ENCODE measurements around the gene RIMBP2. TPM values are rescaled to one million over a fixed set of nuclear protein-coding genes. Genes with fewer than 3 reads are reported as not detected.

Gene RIMBP2
- total and polyA plus RNA-seq, 9 of the 15 experiments (the other 6 are each of a cell fraction or from before 2014, with no cell fraction given), result not detected

- no peaks in the 10 kb centered on the region for H3K9me1 ChIP-seq (ENCODE audit: control insufficient read depth, insufficient read depth, low read length)
- H2AFZ ChIP-seq (ENCODE audit: low read depth, low read length), result no peak overlapping the region
- H3K79me2 ChIP-seq (ENCODE audit: control insufficient read depth, insufficient read depth, low read length), result no peaks in the 10 kb centered on the region
- DNase-seq (ENCODE audit: extremely low read depth in 1 of 4, low spot score in 3 of 4) (no peak), FAIRE-seq (no peak), ATAC-seq (no peak)
- no peaks in the 10 kb centered on the region for H3K36me3 ChIP-seq (ENCODE audit: control insufficient read depth, insufficient read depth, low read length)
- in situ Hi-C loops (cut with MboI), result no loop called here
- no peaks in the 10 kb centered on the region for H3K4me1 ChIP-seq (replicated peaks in 1 of 2; ENCODE audit: control insufficient read depth in 2 of 2, insufficient read depth in 2 of 2, low read length in 2 of 2)
- BruUV-seq (replicated peaks), result no TSS peak
- no peak overlapping the region for H3K4me2 ChIP-seq (ENCODE audit: insufficient read depth, low read length)
- TF ChIP-seq ZNF584 (CRISPR knock-in tag; IDR thresholded peaks at IDR 0.05; ENCODE audit: low read depth) (no peak), FOXA1 (IDR thresholded peaks at IDR 0.05; ENCODE audit: borderline replicate concordance) (no peak), SMARCA5 (IDR thresholded peaks at IDR 0.05) (no peak), ZNF589 (CRISPR knock-in tag; IDR thresholded peaks at IDR 0.05; ENCODE audit: low read depth) (no peak), TFAM (CRISPR knock-in tag; conservative IDR thresholded peaks at IDR 0.05) (no peak), SPI1 (IDR thresholded peaks at IDR 0.05; ENCODE audit: borderline replicate concordance, low read depth, low read length) (no peak)
- H3K27me3 ChIP-seq (ENCODE audit: control insufficient read depth in 2 of 2, insufficient read depth in 2 of 2, low read length in 2 of 2), result peaks cover 0 to 3% of the 10 kb centered on the region in 2 experiments; a peak in 1 of 5 replicates
- H4K20me1 ChIP-seq (replicated peaks; ENCODE audit: control insufficient read depth, insufficient read depth, low read length), result no peaks in the 10 kb centered on the region
- ChIA-PET CTCF (ENCODE audit: low intra/inter-chr PET ratio) (no interaction called here), POLR2A (no interaction called here)
- intact Hi-C loops (cut with micrococcal nuclease), result no loop called here
- no peak overlapping the region for H3K27ac ChIP-seq (ENCODE audit: extremely low read depth, low read depth, low read length)
- H3K9ac ChIP-seq (ENCODE audit: insufficient read depth in 1 of 2, low read depth in 2 of 2, low read length in 2 of 2), result no peak overlapping the region
- no peaks in the 10 kb centered on the region for H3K9me3 ChIP-seq (replicated peaks; ENCODE audit: control insufficient read depth, insufficient read depth, low read depth, low read length)
- no peak overlapping the region for H3K4me3 ChIP-seq
- 0% methylated on average over 3 of the region's 3 CpGs for WGBS (ENCODE audit: insufficient coverage, low coverage, missing lambda C conversion rate)
Observed at GRCh38 chr12:130549361-130549760, 166.7 kb downstream of the RIMBP2 start.

GRCh38 chr12:130547480-130548155, 168.5 kb downstream of the RIMBP2 start:
- intact Hi-C loops (cut with micrococcal nuclease) (no loop called here), in situ Hi-C loops (cut with MboI) (no loop called here)
- no peak overlapping the region for H3K27ac ChIP-seq (ENCODE audit: extremely low read depth, low read depth, low read length)
- H3K9me3 ChIP-seq (replicated peaks; ENCODE audit: control insufficient read depth, insufficient read depth, low read depth, low read length), result no peaks in the 10 kb centered on the region
- H2AFZ ChIP-seq (ENCODE audit: low read depth, low read length), result no peak overlapping the region
- H4K20me1 ChIP-seq (replicated peaks; ENCODE audit: control insufficient read depth, insufficient read depth, low read length), result no peaks in the 10 kb centered on the region
- ATAC-seq, result no peak
- H3K4me2 ChIP-seq (ENCODE audit: insufficient read depth, low read length), result no peak overlapping the region
- ChIA-PET POLR2A (interaction anchor here (0.6 kb wide), 1 partner anchor 128 kb away, joined by 3 read pairs; no protein-coding TSS in a partner anchor), CTCF (ENCODE audit: low intra/inter-chr PET ratio) (no interaction called here)
- WGBS (ENCODE audit: insufficient coverage, low coverage, missing lambda C conversion rate), result under 1% methylated on average over 13 of the region's 13 CpGs
- FAIRE-seq, result no peak
- no peaks in the 10 kb centered on the region for H3K9me1 ChIP-seq (ENCODE audit: control insufficient read depth, insufficient read depth, low read length)
- H3K79me2 ChIP-seq (ENCODE audit: control insufficient read depth, insufficient read depth, low read length), result no peaks in the 10 kb centered on the region
- H3K4me3 ChIP-seq, result no peak overlapping the region
- H3K27me3 ChIP-seq (ENCODE audit: control insufficient read depth in 2 of 2, insufficient read depth in 2 of 2, low read length in 2 of 2), result peaks cover 0 to 3% of the 10 kb centered on the region in 2 experiments; a peak in 1 of 5 replicates
- BruUV-seq (replicated peaks), result no TSS peak
- no peak for DNase-seq (ENCODE audit: extremely low read depth in 1 of 4, low spot score in 3 of 4)
- no peaks in the 10 kb centered on the region for H3K36me3 ChIP-seq (ENCODE audit: control insufficient read depth, insufficient read depth, low read length)
- no peaks in the 10 kb centered on the region for H3K4me1 ChIP-seq (replicated peaks in 1 of 2; ENCODE audit: control insufficient read depth in 2 of 2, insufficient read depth in 2 of 2, low read length in 2 of 2)
- no peak overlapping the region for H3K9ac ChIP-seq (ENCODE audit: insufficient read depth in 1 of 2, low read depth in 2 of 2, low read length in 2 of 2)
- TF ChIP-seq BRF2 (IDR thresholded peaks at IDR 0.05; ENCODE audit: borderline replicate concordance, insufficient read depth, insufficient read length), result no peak
- TF ChIP-seq RBM34 (IDR thresholded peaks at IDR 0.05; ENCODE audit: borderline replicate concordance, insufficient read depth, low read length), result no peak
- TF ChIP-seq SMAD2 (IDR thresholded peaks at IDR 0.05; ENCODE audit: low read depth, low read length), result no peak
- TF ChIP-seq SIRT6 (IDR thresholded peaks at IDR 0.05; ENCODE audit: low read depth, low read length), result no peak
- TF ChIP-seq TCF7L2 (IDR thresholded peaks at IDR 0.05; ENCODE audit: low read depth, low read length), result no peak
- TF ChIP-seq RAD21 (CRISPR knock-in tag; conservative IDR thresholded peaks at IDR 0.05 in 1 of 2, IDR thresholded peaks at IDR 0.05 in 1 of 2), result no peak
- TF ChIP-seq ZKSCAN3 (CRISPR knock-in tag; IDR thresholded peaks at IDR 0.05), result no peak
- TF ChIP-seq ZNF133 (CRISPR knock-in tag; IDR thresholded peaks at IDR 0.05), result no peak
- TF ChIP-seq SRSF1 (IDR thresholded peaks at IDR 0.05; ENCODE audit: low read depth, low read length), result no peak
- TF ChIP-seq ZNF143 (CRISPR knock-in tag; IDR thresholded peaks at IDR 0.05), result no peak

Data from K562 (cell line).